AG04450 (cell line): ENCODE measurements around the gene C1orf74. TPM values are rescaled to one million over a fixed set of nuclear protein-coding genes. Genes with fewer than 3 reads are reported as not detected.

ENCODE experiments used
- CTCF ChIA-PET: fragments of 300-600, 350-600 bp; formaldehyde crosslinking; extraction: SDS; loops from one replicate; lab custom pipeline; 2022; ENCODE audit warnings: antibody characterized with exemption, inconsistent platforms; lab: Charles Lee
- POLR2A ChIA-PET: fragments of 350-600 bp; formaldehyde crosslinking; extraction: SDS; loops from one replicate; lab custom pipeline; 2021; ENCODE audit warnings: antibody characterized with exemption, inconsistent platforms; lab: Yijun Ruan, JAX
- DNase-seq: peaks from one replicate; pipeline ENCODE4 v3.0.0-alpha.2; 2011; ENCODE audit warnings: low read depth, low spot score
- H3K27ac ChIP-seq: one replicate; pipeline ENCODE4 v1.5.1; 2012; ENCODE audit warnings: low read depth, low read length, control low read depth
- H3K27me3 ChIP-seq: one replicate; pipeline ENCODE4 v1.6.0; 2012; ENCODE audit warnings: low read length; ENCODE audit not compliant: control insufficient read depth, insufficient read depth
- H3K4me3 ChIP-seq: 2 replicates; pipeline ENCODE4 v1.5.1; 2011; ENCODE audit warnings: mild to moderate bottlenecking, low read depth, low read length, control low read depth
- H3K9me3 ChIP-seq: 2 replicates; pipeline ENCODE4 v1.5.1; 2012; ENCODE audit warnings: low read length; ENCODE audit not compliant: control insufficient read depth, insufficient read depth
- CTCF ChIP-seq: IDR thresholded peaks from 2 replicates; pipeline ENCODE4 v1.5.1; 2011; ENCODE audit warnings: low read depth, low read length, control low read depth, inconsistent platforms
- polyA plus RNA-seq: library from polyadenylated mRNA; depleted of rRNA; stranded (reverse); fragments of >200 nt; gene quantifications from 2 replicates; pipeline ENCODE4 v1.2.3, GENCODE V29; 2011

C1orf74 gene
- polyA plus RNA-seq, 1 experiment: 2.2 TPM

DNA sequence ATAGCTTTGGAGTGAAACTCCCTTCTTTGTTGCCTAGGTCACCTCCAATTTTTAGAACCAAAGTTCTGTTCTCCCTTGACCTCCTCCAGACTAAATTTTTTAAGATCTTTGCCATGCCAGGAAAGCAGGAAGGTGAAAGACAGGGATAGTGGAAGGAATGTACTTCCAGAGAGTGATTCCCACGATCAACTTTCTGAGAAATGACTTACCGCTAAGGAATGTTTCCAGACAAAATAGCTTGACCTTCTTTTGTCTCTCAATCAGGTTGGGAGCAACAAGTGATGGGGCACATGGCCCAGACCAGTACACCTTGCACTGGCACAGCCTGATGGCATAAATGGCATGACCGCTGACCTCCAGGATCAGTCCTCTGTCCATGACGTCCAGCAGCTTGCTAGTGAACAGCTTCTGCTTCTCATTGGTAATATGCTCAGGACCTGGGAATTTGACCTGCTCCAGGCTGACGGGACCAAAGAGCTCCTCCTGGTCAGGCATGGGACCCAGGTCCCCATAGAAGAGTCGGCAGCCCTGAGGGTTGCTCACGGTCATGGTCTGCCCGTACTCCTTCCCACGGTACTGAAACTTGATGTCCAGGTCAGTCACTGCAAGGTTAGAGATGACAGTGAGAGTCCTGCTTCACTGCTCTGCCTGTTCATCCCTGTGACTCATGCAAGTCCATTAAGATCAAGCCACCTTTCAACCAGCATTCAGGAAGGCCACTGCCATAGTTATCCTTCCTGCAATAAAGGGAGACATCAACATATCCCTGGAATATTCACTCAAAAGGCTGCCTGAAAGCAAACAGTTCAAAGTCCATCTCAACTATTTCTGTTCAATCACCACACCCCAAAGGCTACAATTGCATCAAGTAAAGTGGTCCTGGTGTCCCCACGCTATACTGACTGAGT lies 6.2 kb upstream of the C1orf74 start:
- Histone ChIP-seq H3K4me3 (no peak overlapping the region), H3K27me3 (peaks cover 6% of the 10 kb centered on the region), H3K27ac (no peak overlapping the region), H3K9me3 (no peaks in the 10 kb centered on the region)
- no peak for TF ChIP-seq CTCF
- ChIA-PET POLR2A (no interaction called here), CTCF (interaction anchor here (0.6 to 1.0 kb wide), 3 partner anchors 33 to 1827 kb away, joined by 3 to 4 read pairs (median 3); partner anchors contain the start of gene UTP25)
- no peak for DNase-seq

DNA sequence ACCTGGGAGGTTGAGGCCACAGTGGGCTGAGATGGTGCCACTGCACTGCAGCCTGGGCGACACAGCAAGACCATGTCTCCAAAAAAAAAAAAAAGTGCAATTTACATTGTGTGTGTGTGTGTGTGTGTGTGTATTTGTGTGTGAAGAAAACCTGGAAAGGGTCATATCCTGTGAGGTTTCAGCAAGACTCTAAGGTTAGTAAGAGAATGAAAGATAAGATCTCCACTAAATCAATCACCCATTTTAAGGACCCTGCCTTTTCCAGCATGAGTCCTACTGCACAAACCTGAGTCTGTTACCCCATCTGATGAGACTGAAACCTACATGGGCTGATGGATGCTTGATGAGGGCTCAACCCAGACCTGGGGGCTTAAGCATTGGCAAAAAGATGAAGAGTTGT lies 4.9 kb upstream of the C1orf74 start:
- Histone ChIP-seq H3K27ac (no peak overlapping the region), H3K4me3 (no peak overlapping the region), H3K9me3 (no peaks in the 10 kb centered on the region; the same call in 1 of the 2 replicates), H3K27me3 (peaks cover 2% of the 10 kb centered on the region)
- no peak for DNase-seq
- TF ChIP-seq CTCF: no peak
- POLR2A ChIA-PET: no interaction called here
- CTCF ChIA-PET: no interaction called here

DNA sequence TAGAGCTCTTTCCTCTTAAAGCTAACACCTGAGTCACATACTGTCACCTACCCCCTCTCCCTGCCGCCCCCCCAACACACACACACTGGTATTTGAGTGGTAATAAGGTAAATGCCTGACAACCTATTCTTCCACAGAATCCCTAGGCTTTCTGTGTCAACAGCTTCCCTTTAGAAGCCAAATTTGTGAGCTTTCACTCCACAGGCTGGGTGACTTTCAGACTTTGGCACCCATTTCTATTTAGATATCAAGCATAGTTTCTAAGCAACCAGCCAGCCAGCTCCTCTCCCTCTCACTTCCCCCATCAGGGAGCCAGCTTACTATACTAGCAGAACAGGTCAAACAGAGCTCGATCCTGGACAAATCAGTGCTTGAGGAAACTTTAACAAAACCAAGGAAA lies 3.2 kb upstream of the C1orf74 start:
- Histone ChIP-seq H3K27me3 (peaks cover 2% of the 10 kb centered on the region), H3K9me3 (no peaks in the 10 kb centered on the region; the same call in 1 of the 2 replicates), H3K4me3 (no peak overlapping the region), H3K27ac (no peak overlapping the region)
- TF ChIP-seq CTCF: no peak
- ChIA-PET POLR2A (no interaction called here), CTCF (interaction anchor here (0.7 to 1.7 kb wide), 4 partner anchors 20 to 574 kb away, joined by 3 to 14 read pairs (median 6); no protein-coding TSS in a partner anchor)
- no peak for DNase-seq

- Histone ChIP-seq H3K4me3 (no peak overlapping the region), H3K27me3 (peaks cover 2% of the 10 kb centered on the region), H3K27ac (no peak overlapping the region), H3K9me3 (no peaks in the 10 kb centered on the region; the same call in 1 of the 2 replicates)
- no peak for TF ChIP-seq CTCF
- no peak for DNase-seq
- ChIA-PET POLR2A (no interaction called here), CTCF (interaction anchor here (0.6 to 4.4 kb wide), 2 partner anchors 37 to 583 kb away, joined by 3 to 24 read pairs; no protein-coding TSS in a partner anchor)
Measured at GRCh38 chr1:209786146-209786545, 1.8 kb upstream of the C1orf74 start.

DNA sequence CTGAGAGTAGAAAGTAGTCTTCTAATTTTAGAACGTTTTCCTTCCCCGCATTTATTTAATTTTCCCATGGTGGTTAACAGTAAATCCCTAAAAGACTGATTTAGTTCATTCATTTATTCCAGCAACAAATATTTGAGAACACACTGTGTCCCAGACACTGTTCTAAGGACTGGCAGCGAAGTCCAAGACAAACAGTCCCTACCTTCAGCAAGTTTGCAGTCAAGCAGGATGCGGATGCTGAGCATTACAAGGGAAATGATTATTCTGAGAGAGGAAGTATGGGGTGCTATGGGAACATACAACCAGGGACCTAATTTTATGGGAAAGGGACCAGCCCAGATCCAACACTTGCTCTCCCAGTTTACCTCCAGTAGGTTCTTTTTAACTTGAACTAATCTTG lies 1.2 kb upstream of the C1orf74 start:
- POLR2A ChIA-PET: no interaction called here
- no peaks in the 10 kb centered on the region; the same call in 1 of the 2 replicates for H3K9me3 ChIP-seq
- no peak for TF ChIP-seq CTCF
- peaks cover 2% of the 10 kb centered on the region for H3K27me3 ChIP-seq
- no peak overlapping the region for H3K27ac ChIP-seq
- H3K4me3 ChIP-seq: no peak overlapping the region
- CTCF ChIA-PET: interaction anchor here (2.5 to 4.4 kb wide), 2 partner anchors 38 to 41 kb away, joined by 7 to 24 read pairs; partner anchors contain the start of gene UTP25
- DNase-seq: no peak
